Astrocyte (in vitro differentiated cells and primary cell): Measurements from ENCODE around the gene FAM110C. TPM values are rescaled to one million over a fixed set of nuclear protein-coding genes. Genes with fewer than 3 reads are reported as not detected.
"Not testable (repeated sequence)": the region's sequence is repeated elsewhere in the genome, so short reads cannot be mapped to it uniquely, and the experiment has no call there.

ENCODE experiments used
- DNase-seq: peaks from one replicate; pipeline ENCODE4 v3.0.0-alpha.2; 2010; ENCODE audit warnings: low read depth
- FAIRE-seq: peaks from 2 replicates; lab custom pipeline; 2011; peaks lifted over from hg19 to GRCh38; lab: Jason Lieb, UNC
- H2AFZ ChIP-seq: 2 replicates; pipeline ENCODE4 v1.6.0; 2012; ENCODE audit warnings: low read depth, low read length, inconsistent platforms
- H3K27ac ChIP-seq: 2 replicates; pipeline ENCODE4 v1.5.1; 2011; ENCODE audit warnings: low read depth, low read length, inconsistent platforms
- H3K27me3 ChIP-seq: 2 replicates; pipeline ENCODE4 v1.6.0; 2011; ENCODE audit warnings: low read length, inconsistent platforms; ENCODE audit not compliant: insufficient read depth
- H3K36me3 ChIP-seq: 2 replicates; pipeline ENCODE4 v1.5.1; 2011; ENCODE audit warnings: low read length, inconsistent platforms; ENCODE audit not compliant: insufficient read depth
- H3K4me1 ChIP-seq: 2 replicates; pipeline ENCODE4 v1.5.1; 2011; ENCODE audit warnings: low read length, inconsistent platforms; ENCODE audit not compliant: insufficient read depth
- H3K4me2 ChIP-seq: 2 replicates; pipeline ENCODE4 v1.6.0; 2012; ENCODE audit warnings: low read length, inconsistent platforms
- H3K4me3 ChIP-seq: 2 replicates; pipeline ENCODE4 v1.5.1; 2011; ENCODE audit warnings: low read depth, mild to moderate bottlenecking, low read length, inconsistent platforms; ENCODE audit not compliant: insufficient read depth
- H3K79me2 ChIP-seq: 2 replicates; pipeline ENCODE4 v1.6.0; 2012; ENCODE audit warnings: mild to moderate bottlenecking, low read length, inconsistent platforms; ENCODE audit not compliant: insufficient read depth
- H3K9ac ChIP-seq: 2 replicates; pipeline ENCODE4 v1.6.0; 2012; ENCODE audit warnings: mild to moderate bottlenecking, low read length, inconsistent platforms
- H3K9me3 ChIP-seq: 2 replicates; pipeline ENCODE4 v1.5.1; 2012; ENCODE audit warnings: low read depth, mild to moderate bottlenecking, low read length, inconsistent platforms; ENCODE audit not compliant: insufficient read depth
- H4K20me1 ChIP-seq: 2 replicates; pipeline ENCODE4 v1.6.0; 2012; ENCODE audit warnings: low read length, inconsistent platforms; ENCODE audit not compliant: insufficient read depth
- H3K27ac Mint-ChIP-seq: one replicate; pipeline ENCODE4 v1.8.0; 2021; ENCODE audit warnings: mild to moderate bottlenecking, mixed read lengths; ENCODE audit not compliant: unreplicated experiment
- H3K27me3 Mint-ChIP-seq: one replicate; pipeline ENCODE4 v1.8.0; 2021; ENCODE audit warnings: low read depth, mixed read lengths; ENCODE audit not compliant: unreplicated experiment
- H3K36me3 Mint-ChIP-seq: one replicate; pipeline ENCODE4 v1.8.0; 2021; ENCODE audit warnings: low read depth, mixed read lengths; ENCODE audit not compliant: unreplicated experiment
- H3K4me1 Mint-ChIP-seq: one replicate; pipeline ENCODE4 v1.8.0; 2021; ENCODE audit warnings: low read depth, mixed read lengths; ENCODE audit not compliant: unreplicated experiment
- H3K4me3 Mint-ChIP-seq: one replicate; pipeline ENCODE4 v1.8.0; 2021; ENCODE audit warnings: mild to moderate bottlenecking, moderate library complexity, mixed read lengths; ENCODE audit not compliant: unreplicated experiment
- H3K9me3 Mint-ChIP-seq: one replicate; pipeline ENCODE4 v1.8.0; 2021; ENCODE audit warnings: mild to moderate bottlenecking, mixed read lengths; ENCODE audit not compliant: unreplicated experiment
- CTCF ChIP-seq: IDR thresholded peaks from 2 replicates; pipeline ENCODE4 v1.5.1; 2011; ENCODE audit warnings: low read depth, mild to moderate bottlenecking, inconsistent platforms, low read length, moderate library complexity; ENCODE audit not compliant: insufficient read depth
- EZH2 ChIP-seq: IDR thresholded peaks from 2 replicates; pipeline ENCODE4 v1.6.1; 2012; ENCODE audit warnings: mild to moderate bottlenecking, low read length, inconsistent platforms; ENCODE audit not compliant: insufficient read depth
- total RNA-seq: library from RNA; stranded (reverse); gene quantifications from 2 replicates; pipeline ENCODE4 v1.2.1, GENCODE V29; 2021

FAM110C gene
- total RNA-seq, 1 donor from 2014 or later = 1.4 TPM

GRCh38 chr2:24107-24506 is 22.2 kb downstream of the FAM110C start:
- H3K27me3 ChIP-seq = no peaks in the 10 kb centered on the region
- no peaks in the 10 kb centered on the region for H3K36me3 Mint-ChIP-seq
- no peak overlapping the region for H3K4me3 Mint-ChIP-seq
- H3K27me3 Mint-ChIP-seq = peaks cover 9% of the 10 kb centered on the region
- no peaks in the 10 kb centered on the region for H3K9me3 ChIP-seq
- no peaks in the 10 kb centered on the region for H4K20me1 ChIP-seq
- peaks cover 2% of the 10 kb centered on the region for H3K9me3 Mint-ChIP-seq
- H3K27ac Mint-ChIP-seq = no peak overlapping the region
- H3K4me3 ChIP-seq = no peak overlapping the region
- no peak for TF ChIP-seq EZH2
- TF ChIP-seq CTCF = no peak
- H3K4me2 ChIP-seq = no peak overlapping the region
- DNase-seq (no peak), FAIRE-seq (no peak)
- H3K4me1 ChIP-seq = no peaks in the 10 kb centered on the region
- H3K79me2 ChIP-seq = no peaks in the 10 kb centered on the region
- H3K27ac ChIP-seq = no peak overlapping the region
- H3K36me3 ChIP-seq = no peaks in the 10 kb centered on the region
- H3K9ac ChIP-seq = no peak overlapping the region
- no peak overlapping the region for H2AFZ ChIP-seq
- H3K4me1 Mint-ChIP-seq = peaks cover 1% of the 10 kb centered on the region

GRCh38 chr2:23283-23682 is 23.0 kb downstream of the FAM110C start:
- Histone ChIP-seq H2AFZ (no peak overlapping the region), H3K4me1 (no peaks in the 10 kb centered on the region), H3K4me2 (no peak overlapping the region), H3K27ac (no peak overlapping the region), H3K36me3 (no peaks in the 10 kb centered on the region), H3K79me2 (no peaks in the 10 kb centered on the region), H3K4me3 (no peak overlapping the region), H3K9ac (no peak overlapping the region), H3K27me3 (no peaks in the 10 kb centered on the region), H4K20me1 (no peaks in the 10 kb centered on the region), H3K9me3 (no peaks in the 10 kb centered on the region)
- Mint-ChIP-seq H3K4me1 (no peaks in the 10 kb centered on the region), H3K36me3 (no peaks in the 10 kb centered on the region), H3K4me3 (no peak overlapping the region), H3K9me3 (peaks cover 2% of the 10 kb centered on the region), H3K27ac (no peak overlapping the region), H3K27me3 (peaks cover 9% of the 10 kb centered on the region)
- TF ChIP-seq CTCF (no peak), EZH2 (no peak)
- FAIRE-seq (no peak), DNase-seq (no peak)

- not testable (repeated sequence) for H3K27ac Mint-ChIP-seq, H3K9ac ChIP-seq, H3K79me2 ChIP-seq, H3K9me3 Mint-ChIP-seq, DNase-seq, H4K20me1 ChIP-seq, H3K4me3 ChIP-seq, H3K4me1 ChIP-seq, H3K4me3 Mint-ChIP-seq, FAIRE-seq, H2AFZ ChIP-seq, H3K36me3 Mint-ChIP-seq, H3K4me1 Mint-ChIP-seq, H3K36me3 ChIP-seq, H3K4me2 ChIP-seq, H3K9me3 ChIP-seq, H3K27me3 Mint-ChIP-seq, H3K27me3 ChIP-seq, H3K27ac ChIP-seq
Observed at GRCh38 chr2:22244-22643, 24.1 kb downstream of the FAM110C start.

- H3K27me3 Mint-ChIP-seq, H3K9me3 ChIP-seq, H3K79me2 ChIP-seq, H3K4me1 ChIP-seq, H3K9me3 Mint-ChIP-seq, H3K4me2 ChIP-seq, FAIRE-seq, H3K27ac ChIP-seq, H3K36me3 ChIP-seq, H3K27ac Mint-ChIP-seq, H3K4me3 ChIP-seq, H4K20me1 ChIP-seq, H3K36me3 Mint-ChIP-seq, H3K27me3 ChIP-seq, H3K4me3 Mint-ChIP-seq, H3K9ac ChIP-seq, DNase-seq, H2AFZ ChIP-seq: not testable (repeated sequence)
- peaks cover 11% of the 10 kb centered on the region for H3K4me1 Mint-ChIP-seq
Observed at GRCh38 chr2:20259-20658, 26.0 kb downstream of the FAM110C start.
